ENCODE results near the gene ZIC5.

DNA sequence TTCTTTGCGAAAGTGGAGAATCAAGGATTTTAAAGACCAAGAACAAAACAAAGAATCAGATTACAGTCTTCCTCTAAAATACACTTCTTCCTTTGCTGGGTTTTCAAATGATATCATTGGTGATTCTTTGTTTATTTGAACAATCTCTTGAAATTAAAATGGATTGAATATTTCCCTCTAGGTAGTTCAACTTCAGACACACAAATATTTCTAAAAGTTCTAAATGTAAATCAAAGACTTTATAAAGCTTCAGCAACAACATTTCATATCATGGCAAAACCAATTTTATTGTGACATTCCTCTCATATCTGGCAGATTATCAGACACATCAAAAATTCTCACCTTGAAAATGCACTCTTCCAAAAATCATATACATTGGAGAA lies 23.1 kb upstream of the ZIC5 start:
- TF ChIP-seq POLR2AphosphoS5 (IDR thresholded peaks at IDR 0.05) (no peak), POLR2A (IDR thresholded peaks at IDR 0.05) (no peak), EP300 (IDR thresholded peaks at IDR 0.05) (no peak)
- TF ChIP-seq, protein P1, sequence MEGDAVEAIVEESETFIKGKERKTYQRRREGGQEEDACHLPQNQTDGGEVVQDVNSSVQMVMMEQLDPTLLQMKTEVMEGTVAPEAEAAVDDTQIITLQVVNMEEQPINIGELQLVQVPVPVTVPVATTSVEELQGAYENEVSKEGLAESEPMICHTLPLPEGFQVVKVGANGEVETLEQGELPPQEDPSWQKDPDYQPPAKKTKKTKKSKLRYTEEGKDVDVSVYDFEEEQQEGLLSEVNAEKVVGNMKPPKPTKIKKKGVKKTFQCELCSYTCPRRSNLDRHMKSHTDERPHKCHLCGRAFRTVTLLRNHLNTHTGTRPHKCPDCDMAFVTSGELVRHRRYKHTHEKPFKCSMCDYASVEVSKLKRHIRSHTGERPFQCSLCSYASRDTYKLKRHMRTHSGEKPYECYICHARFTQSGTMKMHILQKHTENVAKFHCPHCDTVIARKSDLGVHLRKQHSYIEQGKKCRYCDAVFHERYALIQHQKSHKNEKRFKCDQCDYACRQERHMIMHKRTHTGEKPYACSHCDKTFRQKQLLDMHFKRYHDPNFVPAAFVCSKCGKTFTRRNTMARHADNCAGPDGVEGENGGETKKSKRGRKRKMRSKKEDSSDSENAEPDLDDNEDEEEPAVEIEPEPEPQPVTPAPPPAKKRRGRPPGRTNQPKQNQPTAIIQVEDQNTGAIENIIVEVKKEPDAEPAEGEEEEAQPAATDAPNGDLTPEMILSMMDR (IDR thresholded peaks at IDR 0.05): no peak
